Dedifferentiated amniotic fluid mesenchymal stem cell (primary cell): Measurements from ENCODE around the gene TNFAIP6.
"Not testable (repeated sequence)": the region's sequence is repeated elsewhere in the genome, so short reads cannot be mapped to it uniquely, and the experiment has no call there.

Experiments
- DNase-seq: peaks from one replicate; pipeline ENCODE4 v3.0.0-alpha.2; 2016; ENCODE audit errors: extremely low spot score

Gene TNFAIP6

DNA sequence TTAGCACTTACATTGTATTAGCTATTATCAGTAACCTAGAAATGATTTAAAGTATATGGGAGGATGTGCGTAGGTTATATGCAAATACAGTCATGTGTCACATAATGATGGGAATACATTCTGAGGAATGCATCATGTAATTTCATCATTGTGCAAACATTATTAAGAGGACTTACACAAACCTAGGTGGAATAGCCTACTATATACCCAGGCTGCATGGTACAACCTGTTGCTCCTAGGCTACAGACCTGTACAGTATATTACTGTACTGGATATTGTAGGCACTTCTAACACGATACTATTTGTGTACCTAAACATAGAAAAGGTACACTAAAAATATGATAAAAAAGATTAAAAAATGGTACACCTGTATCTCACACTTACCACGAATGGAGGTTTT is 60.3 kb downstream of the TNFAIP6 start:
- no peak for DNase-seq

- not testable (repeated sequence) for DNase-seq
Observed at GRCh38 chr2:151421681-151422080, 64.3 kb downstream of the TNFAIP6 start.

- DNase-seq: no peak
Observed at GRCh38 chr2:151422917-151423439, 65.6 kb downstream of the TNFAIP6 start.

DNA sequence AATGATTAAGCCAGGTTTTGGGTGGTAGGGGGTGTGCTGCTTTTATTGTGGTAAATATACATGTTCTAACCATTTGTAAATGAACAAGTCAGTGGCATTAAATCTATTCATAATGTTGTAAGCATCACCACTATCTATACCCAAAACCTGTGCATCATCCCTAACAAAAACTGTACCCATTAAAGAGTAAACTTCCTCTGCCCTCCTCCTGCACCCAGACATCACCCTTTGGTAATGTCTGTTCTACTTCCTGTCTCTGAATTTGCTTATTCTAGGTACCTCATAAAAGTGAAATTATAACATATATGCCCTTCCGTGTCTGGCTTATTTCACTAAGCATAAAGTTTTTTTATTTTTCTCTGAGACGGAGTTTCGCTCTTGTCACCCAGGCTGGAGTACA is 66.4 kb downstream of the TNFAIP6 start:
- no peak for DNase-seq
